ENCODE measurements around the gene PKDREJ.

PKDREJ gene

DNA sequence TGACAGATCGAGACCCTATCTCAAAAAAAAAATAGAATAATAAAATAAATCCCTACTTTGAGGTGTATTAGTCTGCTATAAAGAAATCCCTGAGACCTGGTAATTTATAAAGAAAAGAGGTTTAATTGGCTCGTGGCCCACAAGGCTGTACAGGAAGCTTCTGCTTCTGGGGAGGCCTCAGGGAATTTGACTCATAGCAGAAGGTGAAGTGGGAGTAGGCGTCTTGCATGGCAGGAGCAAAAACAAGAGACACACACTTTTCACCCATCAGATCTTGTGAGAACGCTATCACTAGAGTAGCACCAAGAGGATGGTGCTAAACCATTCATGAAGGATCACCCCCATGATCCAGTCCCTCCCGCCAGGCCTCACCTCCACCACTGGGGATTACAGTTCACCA lies 42.2 kb downstream of the PKDREJ start:
- no peak for DNase-seq
- Histone ChIP-seq H3K27ac (ENCODE audit: insufficient read depth, low read length, poor library complexity, severe bottlenecking) (no peak overlapping the region), H3K36me3 (ENCODE audit: control insufficient read depth, insufficient read depth, low read length) (peaks cover 20% of the 10 kb centered on the region), H3K27me3 (replicated peaks; ENCODE audit: control insufficient read depth, insufficient read depth, low read length, poor library complexity, severe bottlenecking) (no peaks in the 10 kb centered on the region), H3K4me3 (ENCODE audit: insufficient read depth, low read depth, low read length, poor library complexity, severe bottlenecking) (no peak overlapping the region), H3K4me1 (ENCODE audit: control insufficient read depth, insufficient read depth, low read length, poor library complexity, severe bottlenecking) (no peaks in the 10 kb centered on the region), H3K9me3 (ENCODE audit: control insufficient read depth, low read length) (no peaks in the 10 kb centered on the region)

DNA sequence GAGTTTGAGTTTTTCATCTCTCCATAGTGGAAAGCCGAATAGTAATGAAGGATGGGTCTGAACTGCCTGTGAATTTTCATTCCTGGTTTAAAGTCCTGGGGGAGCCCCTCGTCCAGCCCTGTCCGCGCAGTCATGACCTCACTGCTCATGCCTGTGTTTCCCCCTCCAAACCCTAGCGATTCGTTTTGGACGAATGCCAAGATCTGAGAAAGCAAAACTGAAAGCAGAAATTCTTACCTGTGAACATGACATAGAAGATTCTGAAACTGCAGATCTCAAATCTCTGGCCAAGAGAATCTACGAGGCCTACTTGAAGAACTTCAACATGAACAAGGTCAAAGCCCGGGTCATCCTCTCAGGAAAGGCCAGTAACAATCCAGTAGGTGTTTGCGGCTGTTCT lies 43.5 kb downstream of the PKDREJ start:
- Histone ChIP-seq H3K27me3 (replicated peaks; ENCODE audit: control insufficient read depth, insufficient read depth, low read length, poor library complexity, severe bottlenecking) (no peaks in the 10 kb centered on the region), H3K36me3 (ENCODE audit: control insufficient read depth, insufficient read depth, low read length) (peaks cover 20% of the 10 kb centered on the region), H3K4me1 (ENCODE audit: control insufficient read depth, insufficient read depth, low read length, poor library complexity, severe bottlenecking) (no peaks in the 10 kb centered on the region), H3K27ac (ENCODE audit: insufficient read depth, low read length, poor library complexity, severe bottlenecking) (no peak overlapping the region), H3K4me3 (ENCODE audit: insufficient read depth, low read depth, low read length, poor library complexity, severe bottlenecking) (no peak overlapping the region), H3K9me3 (ENCODE audit: control insufficient read depth, low read length) (no peaks in the 10 kb centered on the region)
- no peak for DNase-seq

DNA sequence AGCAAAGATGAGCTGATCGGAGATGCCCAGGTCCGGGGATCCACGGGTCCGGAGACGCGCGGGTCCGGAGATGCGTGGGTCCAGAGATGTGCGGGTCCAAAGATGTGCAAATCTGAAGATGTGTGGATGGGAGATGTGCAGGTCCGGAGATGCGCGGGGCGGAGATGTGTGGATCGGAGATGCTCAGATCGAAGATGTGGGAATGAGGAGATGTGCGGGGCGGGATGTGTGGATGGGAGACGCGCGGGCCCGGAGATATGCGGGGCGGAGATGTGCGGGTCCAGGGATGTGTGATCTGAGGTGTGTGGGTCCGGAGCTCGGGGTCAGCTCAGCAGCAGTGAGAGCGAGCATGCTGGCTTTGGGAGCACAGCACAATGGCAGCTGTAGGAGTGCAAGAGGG lies 48.5 kb downstream of the PKDREJ start:
- Histone ChIP-seq H3K4me1 (ENCODE audit: control insufficient read depth, insufficient read depth, low read length, poor library complexity, severe bottlenecking) (no peaks in the 10 kb centered on the region), H3K36me3 (ENCODE audit: control insufficient read depth, insufficient read depth, low read length) (peaks cover 12% of the 10 kb centered on the region), H3K9me3 (ENCODE audit: control insufficient read depth, low read length) (no peaks in the 10 kb centered on the region), H3K27me3 (replicated peaks; ENCODE audit: control insufficient read depth, insufficient read depth, low read length, poor library complexity, severe bottlenecking) (no peaks in the 10 kb centered on the region), H3K4me3 (ENCODE audit: insufficient read depth, low read depth, low read length, poor library complexity, severe bottlenecking) (no peak overlapping the region), H3K27ac (ENCODE audit: insufficient read depth, low read length, poor library complexity, severe bottlenecking) (no peak overlapping the region)
- DNase-seq, result no peak

GRCh38 chr22:46214149-46214548 lies 49.0 kb downstream of the PKDREJ start:
- H3K4me1 ChIP-seq (ENCODE audit: control insufficient read depth, insufficient read depth, low read length, poor library complexity, severe bottlenecking), result no peaks in the 10 kb centered on the region
- no peak overlapping the region for H3K4me3 ChIP-seq (ENCODE audit: insufficient read depth, low read depth, low read length, poor library complexity, severe bottlenecking)
- H3K9me3 ChIP-seq (ENCODE audit: control insufficient read depth, low read length), result no peaks in the 10 kb centered on the region
- H3K36me3 ChIP-seq (ENCODE audit: control insufficient read depth, insufficient read depth, low read length), result peaks cover 7% of the 10 kb centered on the region
- no peak for DNase-seq
- H3K27ac ChIP-seq (ENCODE audit: insufficient read depth, low read length, poor library complexity, severe bottlenecking), result no peak overlapping the region
- no peaks in the 10 kb centered on the region for H3K27me3 ChIP-seq (replicated peaks; ENCODE audit: control insufficient read depth, insufficient read depth, low read length, poor library complexity, severe bottlenecking)

DNA sequence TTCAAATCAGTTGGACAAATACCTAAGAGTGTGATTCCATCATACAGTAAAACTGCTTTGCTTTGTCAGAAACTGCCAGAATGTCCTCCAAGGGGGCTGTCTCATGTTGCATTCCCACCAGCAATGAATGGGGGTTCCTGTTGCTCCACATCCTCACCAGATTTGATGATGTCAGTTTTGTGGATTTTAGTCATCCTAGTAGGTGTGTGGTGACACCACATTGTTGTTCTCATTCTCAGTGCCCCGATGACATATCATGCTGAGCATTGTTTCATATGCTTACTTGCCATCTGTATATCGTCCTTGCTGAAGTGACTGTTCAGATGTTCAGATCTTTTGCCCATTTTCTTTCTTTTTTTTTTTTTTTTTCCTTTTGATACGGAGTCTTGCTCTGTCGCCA lies 50.1 kb downstream of the PKDREJ start:
- H3K4me3 ChIP-seq (ENCODE audit: insufficient read depth, low read depth, low read length, poor library complexity, severe bottlenecking), result no peak overlapping the region
- no peak for DNase-seq
- no peak overlapping the region for H3K27ac ChIP-seq (ENCODE audit: insufficient read depth, low read length, poor library complexity, severe bottlenecking)
- no peaks in the 10 kb centered on the region for H3K9me3 ChIP-seq (ENCODE audit: control insufficient read depth, low read length)
- no peaks in the 10 kb centered on the region for H3K4me1 ChIP-seq (ENCODE audit: control insufficient read depth, insufficient read depth, low read length, poor library complexity, severe bottlenecking)
- H3K36me3 ChIP-seq (ENCODE audit: control insufficient read depth, insufficient read depth, low read length), result peaks cover 5% of the 10 kb centered on the region
- H3K27me3 ChIP-seq (replicated peaks; ENCODE audit: control insufficient read depth, insufficient read depth, low read length, poor library complexity, severe bottlenecking), result no peaks in the 10 kb centered on the region

DNA sequence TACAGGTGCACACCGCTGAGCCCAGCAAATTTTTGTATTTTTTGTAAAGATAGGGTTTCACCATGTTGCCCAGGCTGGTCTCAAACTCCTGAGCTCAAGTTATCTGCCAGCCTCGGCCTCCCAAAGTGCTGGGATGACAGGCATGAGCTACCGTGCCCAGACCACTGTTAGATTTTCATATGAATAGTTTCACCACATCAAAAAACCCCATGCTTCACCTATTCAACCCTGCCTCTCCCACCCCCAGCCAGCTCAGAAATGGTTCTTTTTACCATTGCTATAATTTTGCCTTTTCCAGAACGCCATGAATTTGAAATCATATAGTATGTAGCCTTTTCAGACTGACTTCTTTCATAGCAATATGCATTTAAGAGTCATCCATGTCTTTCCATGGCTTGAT lies 50.9 kb downstream of the PKDREJ start:
- Histone ChIP-seq H3K27me3 (replicated peaks; ENCODE audit: control insufficient read depth, insufficient read depth, low read length, poor library complexity, severe bottlenecking) (no peaks in the 10 kb centered on the region), H3K36me3 (ENCODE audit: control insufficient read depth, insufficient read depth, low read length) (peaks cover 5% of the 10 kb centered on the region), H3K4me3 (ENCODE audit: insufficient read depth, low read depth, low read length, poor library complexity, severe bottlenecking) (no peak overlapping the region), H3K4me1 (ENCODE audit: control insufficient read depth, insufficient read depth, low read length, poor library complexity, severe bottlenecking) (no peaks in the 10 kb centered on the region), H3K27ac (ENCODE audit: insufficient read depth, low read length, poor library complexity, severe bottlenecking) (no peak overlapping the region), H3K9me3 (ENCODE audit: control insufficient read depth, low read length) (no peaks in the 10 kb centered on the region)
- no peak for DNase-seq

DNA sequence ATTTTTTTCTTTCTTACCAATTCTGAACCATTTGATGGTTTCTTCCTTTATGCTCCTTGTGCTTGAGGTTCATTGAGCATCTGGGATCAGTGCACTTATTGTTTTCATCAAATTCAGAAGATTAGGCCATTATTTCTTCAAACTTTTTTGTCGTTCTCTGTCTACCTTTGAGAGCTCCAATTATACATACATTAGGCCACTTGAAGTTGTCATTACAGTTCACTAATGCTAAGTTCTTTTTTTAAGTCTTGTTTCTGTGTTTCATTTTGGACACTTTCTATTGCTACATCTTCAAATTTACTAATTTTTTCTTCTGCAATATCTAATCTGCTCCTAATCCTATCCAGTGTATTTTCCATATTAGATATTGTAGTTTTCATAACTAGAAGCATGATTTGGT lies 53.9 kb downstream of the PKDREJ start:
- Histone ChIP-seq H3K4me3 (ENCODE audit: insufficient read depth, low read depth, low read length, poor library complexity, severe bottlenecking) (no peak overlapping the region), H3K4me1 (ENCODE audit: control insufficient read depth, insufficient read depth, low read length, poor library complexity, severe bottlenecking) (no peaks in the 10 kb centered on the region), H3K27me3 (replicated peaks; ENCODE audit: control insufficient read depth, insufficient read depth, low read length, poor library complexity, severe bottlenecking) (no peaks in the 10 kb centered on the region), H3K27ac (ENCODE audit: insufficient read depth, low read length, poor library complexity, severe bottlenecking) (no peak overlapping the region), H3K9me3 (ENCODE audit: control insufficient read depth, low read length) (no peaks in the 10 kb centered on the region), H3K36me3 (ENCODE audit: control insufficient read depth, insufficient read depth, low read length) (no peaks in the 10 kb centered on the region)
- DNase-seq, result no peak
